GM21786 (cell line): Measurements from ENCODE around the gene SPRED1.
"Not testable (repeated sequence)": the region's sequence is repeated elsewhere in the genome, so short reads cannot be mapped to it uniquely, and the experiment has no call there.

ENCODE experiments used
- ATAC-seq: cut with Tn5 transposase; IDR thresholded peaks from one replicate; pipeline ENCODE4 v1.9.1; 2021; ENCODE audit not compliant: unreplicated experiment

The SPRED1 gene

GRCh38 chr15:38229705-38230310, 22.8 kb upstream of the SPRED1 start:
- no peak for ATAC-seq

GRCh38 chr15:38231436-38231835, 21.2 kb upstream of the SPRED1 start:
- ATAC-seq: no peak

- ATAC-seq: not testable (repeated sequence)
Observed at GRCh38 chr15:38237021-38237420, 15.6 kb upstream of the SPRED1 start.

- peak; percentile 49 for ATAC-seq
Observed at GRCh38 chr15:38238311-38238710, 14.3 kb upstream of the SPRED1 start.

GRCh38 chr15:38242055-38242454, 10.6 kb upstream of the SPRED1 start:
- ATAC-seq: peak; percentile 80

GRCh38 chr15:38243278-38244055, 9.2 kb upstream of the SPRED1 start:
- ATAC-seq: no peak

GRCh38 chr15:38247336-38247735, 5.3 kb upstream of the SPRED1 start:
- ATAC-seq: no peak

GRCh38 chr15:38253351-38253781, 730 bp downstream of the SPRED1 start:
- no peak for ATAC-seq

- ATAC-seq: peak; percentile 47
Observed at GRCh38 chr15:38254051-38254883, 1.6 kb downstream of the SPRED1 start.

- no peak for ATAC-seq
Observed at GRCh38 chr15:38255690-38256089, 3.1 kb downstream of the SPRED1 start.

- no peak for ATAC-seq
Observed at GRCh38 chr15:38257676-38258075, 5.0 kb downstream of the SPRED1 start.

- ATAC-seq: no peak
Observed at GRCh38 chr15:38259134-38259533, 6.5 kb downstream of the SPRED1 start.

- no peak for ATAC-seq
Observed at GRCh38 chr15:38260077-38260476, 7.4 kb downstream of the SPRED1 start.

GRCh38 chr15:38263251-38263650, 10.6 kb downstream of the SPRED1 start:
- ATAC-seq: no peak

GRCh38 chr15:38263996-38264395, 11.4 kb downstream of the SPRED1 start:
- ATAC-seq: no peak

GRCh38 chr15:38266247-38266986, 13.8 kb downstream of the SPRED1 start:
- ATAC-seq: no peak

- ATAC-seq: no peak
Observed at GRCh38 chr15:38267421-38268022, 14.9 kb downstream of the SPRED1 start.

GRCh38 chr15:38271144-38271543, 18.5 kb downstream of the SPRED1 start:
- ATAC-seq: no peak

- no peak for ATAC-seq
Observed at GRCh38 chr15:38271895-38272294, 19.3 kb downstream of the SPRED1 start.

GRCh38 chr15:38272431-38272830, 19.8 kb downstream of the SPRED1 start:
- not testable (repeated sequence) for ATAC-seq

- ATAC-seq: no peak
Observed at GRCh38 chr15:38274135-38274534, 21.5 kb downstream of the SPRED1 start.
